A673 (cell line): ENCODE data around the gene SYT11.

Source experiments
- CTCF ChIP-seq: fragments of 300-800, 200-600 bp; sonication (generic); conservative IDR thresholded peaks from 2 replicates; pipeline ENCODE4 v1.5.1; 2017; ENCODE audit warnings: low read depth, mild to moderate bottlenecking, antibody characterized with exemption, low read length, moderate library complexity, mixed read lengths
- EZH2 ChIP-seq: fragments of 200-600 bp; sonication (generic); IDR thresholded peaks from 2 replicates; pipeline ENCODE4 v1.6.1; 2017; ENCODE audit warnings: borderline replicate concordance, low read depth, mild to moderate bottlenecking, mixed read lengths, antibody characterized with exemption, low read length; ENCODE audit not compliant: poor library complexity, severe bottlenecking

GRCh38 chr1:155856257-155856974, 3.0 kb upstream of the SYT11 start:
- TF ChIP-seq CTCF (no peak), EZH2 (no peak)
